IMR-90 (cell line): Measurements from ENCODE around the gene SFSWAP. TPM values are rescaled to one million over a fixed set of nuclear protein-coding genes. Genes with fewer than 3 reads are reported as not detected.
A peak's percentile ranks its signal among the peaks of the same experiment; 100 is the strongest.

Source experiments
- ATAC-seq: fragments of 200-7000 bp; cut with Tn5 transposase; 2 replicates; pipeline ENCODE4 v1.9.1; 2020; ENCODE audit warnings: low read depth, mild to moderate bottlenecking, moderate library complexity
- BruUV-seq: library from RNA; stranded (reverse); fragments of 400-500 nt; replicated peaks from 2 replicates; lab custom pipeline; 2021; lab: Mats Ljungman, UMichigan
- CTCF ChIA-PET: fragments of 300-600 bp; formaldehyde crosslinking; extraction: SDS; loops from one replicate; lab custom pipeline; 2021; ENCODE audit warnings: antibody characterized with exemption; lab: Yijun Ruan, JAX
- POLR2A ChIA-PET: fragments of 300-600 bp; sonication (Branson Sonifier 250); formaldehyde crosslinking; loops from one replicate; lab custom pipeline; 2022; ENCODE audit warnings: antibody characterized with exemption; ENCODE audit not compliant: unreplicated experiment; lab: Charles Lee
- DNase-seq: peaks from one replicate; pipeline ENCODE4 v3.0.0; 2013
- H2AFZ ChIP-seq: replicated peaks from 2 replicates; pipeline ENCODE3; 2013; ENCODE audit warnings: low read length, mild to moderate bottlenecking; ENCODE audit not compliant: poor library complexity
- H2AK5ac ChIP-seq: 2 replicates; pipeline ENCODE4 v1.6.1; 2013; ENCODE audit warnings: low read depth, low read length, inconsistent platforms
- H2AK9ac ChIP-seq: replicated peaks from 2 replicates; pipeline ENCODE3; 2013; ENCODE audit warnings: mild to moderate bottlenecking, low read depth, low read length, moderate library complexity; ENCODE audit not compliant: poor library complexity
- H2BK120ac ChIP-seq: 2 replicates; pipeline ENCODE4 v1.6.1; 2013; ENCODE audit warnings: low read depth, low read length, inconsistent platforms
- H2BK15ac ChIP-seq: 3 replicates; pipeline ENCODE4 v1.6.1; 2013; ENCODE audit warnings: low read depth, low read length, inconsistent platforms
- H2BK20ac ChIP-seq: 2 replicates; pipeline ENCODE4 v1.6.1; 2013; ENCODE audit warnings: low read depth, mild to moderate bottlenecking, inconsistent platforms, low read length, moderate library complexity
- H2BK5ac ChIP-seq: 2 replicates; pipeline ENCODE4 v1.6.1; 2013; ENCODE audit warnings: mild to moderate bottlenecking, low read depth, low read length, inconsistent platforms; ENCODE audit not compliant: poor library complexity, severe bottlenecking
- H3K14ac ChIP-seq: replicated peaks from 2 replicates; pipeline ENCODE4 v1.6.1; 2013; ENCODE audit warnings: low read depth, low read length, inconsistent platforms
- H3K18ac ChIP-seq: 2 replicates; pipeline ENCODE4 v1.6.1; 2013; ENCODE audit warnings: low read depth, low read length, control low read depth
- H3K23ac ChIP-seq: 2 replicates; pipeline ENCODE4 v1.6.1; 2013; ENCODE audit warnings: low read depth, low read length, inconsistent platforms
- H3K27ac ChIP-seq: 2 replicates; pipeline ENCODE4 v1.5.1; 2013; ENCODE audit warnings: mild to moderate bottlenecking, control low read depth, low read length; ENCODE audit not compliant: insufficient read depth
- H3K27me3 ChIP-seq: 2 replicates; pipeline ENCODE4 v1.6.1; 2013; ENCODE audit warnings: low read length; ENCODE audit not compliant: control insufficient read depth, insufficient read depth
- H3K36me3 ChIP-seq: 2 replicates; pipeline ENCODE4 v1.6.1; 2013; ENCODE audit warnings: low read length, mixed read lengths; ENCODE audit not compliant: control insufficient read depth, insufficient read depth
- H3K4ac ChIP-seq: 2 replicates; pipeline ENCODE4 v1.6.1; 2013; ENCODE audit warnings: low read depth, low read length, inconsistent platforms
- H3K4me1 ChIP-seq: 2 replicates; pipeline ENCODE4 v1.6.1; 2013; ENCODE audit warnings: low read length, mixed read lengths; ENCODE audit not compliant: control insufficient read depth, insufficient read depth
- H3K4me2 ChIP-seq: 2 replicates; pipeline ENCODE4 v1.6.1; 2013; ENCODE audit warnings: low read depth, mild to moderate bottlenecking, control low read depth, low read length, moderate library complexity
- H3K4me3 ChIP-seq: 2 replicates; pipeline ENCODE4 v1.5.1; 2013; ENCODE audit warnings: low read depth, mild to moderate bottlenecking, control low read depth, low read length, moderate library complexity; ENCODE audit not compliant: insufficient read depth
- H3K56ac ChIP-seq: 2 replicates; pipeline ENCODE4 v1.6.1; 2013; ENCODE audit warnings: low read length, inconsistent platforms; ENCODE audit not compliant: insufficient read depth; ENCODE audit errors: extremely low read depth
- H3K79me1 ChIP-seq, 2 experiments: 2 replicates each; pipeline ENCODE4 v1.6.1; 2013; ENCODE audit warnings: low read length in 2 of 2, inconsistent platforms in 1 of 2, low read depth in 1 of 2
- H3K9ac ChIP-seq: 2 replicates; pipeline ENCODE4 v1.6.1; 2013; ENCODE audit warnings: low read depth, low read length, control low read depth
- H3K9me1 ChIP-seq: 2 replicates; pipeline ENCODE4 v1.6.1; 2013; ENCODE audit warnings: low read length, inconsistent platforms; ENCODE audit not compliant: insufficient read depth
- H3K9me3 ChIP-seq: 2 replicates; pipeline ENCODE4 v1.6.1; 2013; ENCODE audit warnings: low read length; ENCODE audit not compliant: control insufficient read depth, insufficient read depth
- H4K20me1 ChIP-seq: 2 replicates; pipeline ENCODE4 v1.6.1; 2013; ENCODE audit warnings: low read length, inconsistent platforms; ENCODE audit not compliant: insufficient read depth
- H4K5ac ChIP-seq: 2 replicates; pipeline ENCODE4 v1.6.1; 2013; ENCODE audit warnings: mild to moderate bottlenecking, low read depth, low read length, control low read depth
- H4K8ac ChIP-seq, 2 experiments: 2 replicates each; pipeline ENCODE4 v1.6.1; 2013; ENCODE audit warnings: low read depth in 2 of 2, low read length in 2 of 2, control low read depth in 1 of 2, inconsistent platforms in 1 of 2
- H4K91ac ChIP-seq: 2 replicates; pipeline ENCODE4 v1.6.1; 2013; ENCODE audit warnings: low read depth, low read length, inconsistent platforms; ENCODE audit not compliant: insufficient read depth
- ELK1 ChIP-seq: fragments of 150-350 bp; IDR thresholded peaks from 2 replicates; pipeline ENCODE4 v1.6.1; 2016; ENCODE audit warnings: low read depth, mild to moderate bottlenecking, low read length, moderate library complexity, borderline replicate concordance
- FOS ChIP-seq: fragments of 150-350 bp; IDR thresholded peaks from 2 replicates; pipeline ENCODE4 v1.6.1; 2016; ENCODE audit warnings: low read depth, low read length
- SMC3 ChIP-seq: fragments of 150-350 bp; IDR thresholded peaks from 2 replicates; pipeline ENCODE4 v1.6.1; 2016; ENCODE audit warnings: low read depth, mild to moderate bottlenecking, antibody characterized with exemption, low read length, moderate library complexity
- WGBS, 2 experiments: methylation state at CpG; one replicate each; pipeline versions ENCODE4 v1.1.5 to v1.1.7; 2013; ENCODE audit warnings: missing lambda C conversion rate in 2 of 2; ENCODE audit not compliant: insufficient read length in 1 of 2; ENCODE audit errors: extremely low coverage in 2 of 2; 5-methylcytosine and 5-hydroxymethylcytosine counted together
- dilution Hi-C: fragments of 300-500 bp; cut with HindIII; formaldehyde crosslinking; loops from one replicate; pipeline ENCODE4 v1.14.3; 2018; ENCODE audit warnings: low sequenced_read_pairs; ENCODE audit not compliant: unreplicated experiment
- in situ Hi-C: fragments of 300-500 bp; cut with MboI; formaldehyde crosslinking; loops from 3 replicates; pipeline ENCODE4 v1.14.3; 2019; ENCODE audit warnings: low sequenced_read_pairs, inconsistent platforms, mixed read lengths
- intact Hi-C: fragments of 100-400 bp; cut with micrococcal nuclease; formaldehyde crosslinking; loops from 2 replicates; pipeline ENCODE4 v1.10.0; 2022
- polyA plus RNA-seq, 3 experiments: library from polyadenylated mRNA; depleted of rRNA; stranded (reverse); fragments of >200 nt; gene quantifications; 2 replicates each; pipeline ENCODE4 v1.2.3, GENCODE V29; 2012; ENCODE audit warnings: low replicate concordance in 1 of 3
- total RNA-seq: library from RNA; depleted of rRNA; stranded (reverse); fragments of >200 nt; gene quantifications from 2 replicates; pipeline ENCODE4 v1.2.3, GENCODE V29; 2012

Gene SFSWAP
- total and polyA plus RNA-seq, 2 of the 4 experiments (the other 2 are of a cell fraction) = 19.7 to 22.4 TPM

GRCh38 chr12:131844656-131845055 is 133.8 kb downstream of the SFSWAP start:
- ATAC-seq (no peak), DNase-seq (no peak)
- no peak overlapping the region for H2BK120ac ChIP-seq
- no peak overlapping the region for H2BK15ac ChIP-seq
- H4K91ac ChIP-seq = no peak overlapping the region
- H2AFZ ChIP-seq = no peak overlapping the region
- no peak overlapping the region for H2AK5ac ChIP-seq
- no peak overlapping the region for H3K23ac ChIP-seq
- in situ Hi-C loops = loop anchor here (25.0 kb wide), 1 partner anchor 732 kb away; no protein-coding TSS in a partner anchor
- 94% methylated on average over 18 of the region's 25 CpGs; no CpG with 5 or more reads in 1 of the 2 experiments for WGBS, 2 experiments
- H4K20me1 ChIP-seq = no peaks in the 10 kb centered on the region
- H3K79me1 ChIP-seq = no peaks in the 10 kb centered on the region
- no peak overlapping the region for H3K4ac ChIP-seq
- ChIA-PET CTCF (no interaction called here), POLR2A (no interaction called here)
- dilution Hi-C loops = no loop called here
- H3K4me2 ChIP-seq = no peak overlapping the region
- H3K18ac ChIP-seq = no peak overlapping the region
- H3K27me3 ChIP-seq = no peaks in the 10 kb centered on the region
- no peak overlapping the region for H3K9ac ChIP-seq
- H3K14ac ChIP-seq = no peak overlapping the region
- H2BK20ac ChIP-seq = no peak overlapping the region
- TF ChIP-seq ELK1 = no peak
- no peak for TF ChIP-seq SMC3
- TF ChIP-seq FOS = no peak
- no TSS peak for BruUV-seq
- H4K5ac ChIP-seq = no peak overlapping the region
- no peak overlapping the region for H4K8ac ChIP-seq
- intact Hi-C loops = no loop called here
- no peak overlapping the region for H3K56ac ChIP-seq
- peaks cover 7% of the 10 kb centered on the region; the same call in 1 of the 2 replicates for H3K36me3 ChIP-seq
- no peaks in the 10 kb centered on the region for H3K9me3 ChIP-seq
- H3K27ac ChIP-seq = no peak overlapping the region
- H3K9me1 ChIP-seq = no peaks in the 10 kb centered on the region
- no peak overlapping the region for H3K4me3 ChIP-seq
- no peak overlapping the region for H2BK5ac ChIP-seq
- peak overlapping the region; percentile 55 for H2AK9ac ChIP-seq
- H3K4me1 ChIP-seq = no peaks in the 10 kb centered on the region
